ENCODE measurements around the gene PNPLA1. TPM values are rescaled to one million over a fixed set of nuclear protein-coding genes. Genes with fewer than 3 reads are reported as not detected.

PNPLA1 gene
- total RNA-seq, 1 donor from 2014 or later = not detected

DNA sequence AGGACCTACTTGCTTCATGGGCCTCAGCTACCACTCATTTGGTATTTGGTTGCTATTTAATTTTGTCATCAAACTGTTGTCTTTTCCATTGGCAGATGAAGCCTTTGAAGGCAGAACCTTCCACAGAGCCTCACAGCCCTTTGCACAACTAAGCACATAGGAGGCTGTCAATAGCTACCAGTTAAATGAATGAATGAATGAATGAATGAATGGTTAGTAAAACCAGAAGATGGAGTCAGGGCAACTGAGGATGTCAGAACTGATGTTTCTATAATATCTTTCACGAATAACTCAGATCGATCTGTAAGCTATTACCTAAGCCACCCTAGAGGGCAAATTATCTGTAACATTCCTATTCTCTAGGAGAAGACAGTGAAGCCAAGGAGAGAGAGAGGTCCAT lies 47.8 kb downstream of the PNPLA1 start:
- Histone ChIP-seq H3K27ac (replicated peaks) (no peak overlapping the region), H3K36me3 (no peaks in the 10 kb centered on the region), H3K4me1 (no peaks in the 10 kb centered on the region), H3K4me3 (no peak overlapping the region), H3K9me3 (replicated peaks) (no peaks in the 10 kb centered on the region), H3K27me3 (ENCODE audit: low read depth) (peaks cover 61% of the 10 kb centered on the region)
- TF ChIP-seq, protein P1, sequence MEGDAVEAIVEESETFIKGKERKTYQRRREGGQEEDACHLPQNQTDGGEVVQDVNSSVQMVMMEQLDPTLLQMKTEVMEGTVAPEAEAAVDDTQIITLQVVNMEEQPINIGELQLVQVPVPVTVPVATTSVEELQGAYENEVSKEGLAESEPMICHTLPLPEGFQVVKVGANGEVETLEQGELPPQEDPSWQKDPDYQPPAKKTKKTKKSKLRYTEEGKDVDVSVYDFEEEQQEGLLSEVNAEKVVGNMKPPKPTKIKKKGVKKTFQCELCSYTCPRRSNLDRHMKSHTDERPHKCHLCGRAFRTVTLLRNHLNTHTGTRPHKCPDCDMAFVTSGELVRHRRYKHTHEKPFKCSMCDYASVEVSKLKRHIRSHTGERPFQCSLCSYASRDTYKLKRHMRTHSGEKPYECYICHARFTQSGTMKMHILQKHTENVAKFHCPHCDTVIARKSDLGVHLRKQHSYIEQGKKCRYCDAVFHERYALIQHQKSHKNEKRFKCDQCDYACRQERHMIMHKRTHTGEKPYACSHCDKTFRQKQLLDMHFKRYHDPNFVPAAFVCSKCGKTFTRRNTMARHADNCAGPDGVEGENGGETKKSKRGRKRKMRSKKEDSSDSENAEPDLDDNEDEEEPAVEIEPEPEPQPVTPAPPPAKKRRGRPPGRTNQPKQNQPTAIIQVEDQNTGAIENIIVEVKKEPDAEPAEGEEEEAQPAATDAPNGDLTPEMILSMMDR (IDR thresholded peaks at IDR 0.05; ENCODE audit: borderline replicate concordance) = no peak
- no peak for DNase-seq
- intact Hi-C loops (cut with micrococcal nuclease) = no loop called here

DNA sequence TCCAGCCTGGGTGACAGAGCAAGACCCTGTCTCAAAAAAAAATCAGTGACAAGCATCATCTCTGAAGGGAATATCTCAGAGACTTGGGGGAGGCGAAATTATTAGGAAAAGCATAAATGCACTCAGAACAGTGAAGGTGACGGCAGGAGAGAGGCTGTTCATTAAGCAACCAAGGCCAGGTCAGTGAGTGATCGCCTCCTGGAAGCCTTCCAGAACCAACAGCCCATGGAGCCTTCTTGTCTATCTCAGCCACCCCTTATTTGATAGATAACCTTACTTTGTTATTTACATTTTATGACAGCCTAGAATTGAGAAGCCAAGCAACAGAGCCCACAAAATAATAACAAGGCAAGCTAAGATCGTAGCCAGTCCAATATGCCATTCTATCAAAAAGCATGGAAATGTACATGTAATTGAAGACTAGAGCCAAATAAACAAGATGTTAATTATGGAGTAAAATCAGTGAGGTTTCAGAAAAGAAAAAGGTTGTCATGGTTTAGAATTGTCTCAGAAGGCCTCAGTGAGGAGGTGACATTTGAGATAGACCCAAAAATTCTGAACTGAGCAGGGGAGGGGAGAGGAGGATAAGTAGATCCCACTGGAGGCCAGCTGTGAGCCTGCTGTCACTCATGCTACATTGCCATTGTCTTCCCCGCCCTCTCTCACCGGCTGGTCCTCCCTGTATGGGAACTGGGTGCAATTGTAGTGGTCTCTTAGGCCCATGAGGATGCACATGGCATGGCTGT lies 49.0 kb downstream of the PNPLA1 start:
- intact Hi-C loops (cut with micrococcal nuclease) = no loop called here
- DNase-seq = no peak
- H3K27me3 ChIP-seq (ENCODE audit: low read depth) = peaks cover 72% of the 10 kb centered on the region
- TF ChIP-seq, protein P1 (IDR thresholded peaks at IDR 0.05; ENCODE audit: borderline replicate concordance) = no peak
- H3K4me3 ChIP-seq = no peak overlapping the region
- H3K9me3 ChIP-seq (replicated peaks) = no peaks in the 10 kb centered on the region
- H3K4me1 ChIP-seq = no peaks in the 10 kb centered on the region
- no peaks in the 10 kb centered on the region for H3K36me3 ChIP-seq
- H3K27ac ChIP-seq (replicated peaks) = no peak overlapping the region

DNA sequence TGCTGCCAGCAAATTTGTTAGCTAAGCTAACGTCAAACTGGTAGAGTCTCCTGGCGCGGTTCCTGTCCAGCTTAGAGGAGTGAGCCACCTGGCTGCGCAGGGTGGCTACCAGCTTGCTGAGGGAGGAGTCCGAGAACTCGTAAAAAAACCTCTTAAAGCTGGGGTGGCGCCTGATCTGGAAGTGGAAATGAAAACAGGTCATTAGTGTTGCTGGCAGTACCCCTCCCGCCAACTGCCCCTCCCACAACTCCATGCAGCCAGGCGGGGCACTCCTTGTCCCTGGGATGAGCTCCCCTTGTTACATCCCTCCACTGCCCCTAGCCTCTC lies 49.5 kb downstream of the PNPLA1 start:
- H3K36me3 ChIP-seq = no peaks in the 10 kb centered on the region
- DNase-seq = no peak
- H3K27me3 ChIP-seq (ENCODE audit: low read depth) = peaks cover 75% of the 10 kb centered on the region
- no peaks in the 10 kb centered on the region for H3K9me3 ChIP-seq (replicated peaks)
- no peaks in the 10 kb centered on the region for H3K4me1 ChIP-seq
- no peak overlapping the region for H3K4me3 ChIP-seq
- TF ChIP-seq, protein P1 (IDR thresholded peaks at IDR 0.05; ENCODE audit: borderline replicate concordance) = no peak
- H3K27ac ChIP-seq (replicated peaks) = no peak overlapping the region
- intact Hi-C loops (cut with micrococcal nuclease) = no loop called here

DNA sequence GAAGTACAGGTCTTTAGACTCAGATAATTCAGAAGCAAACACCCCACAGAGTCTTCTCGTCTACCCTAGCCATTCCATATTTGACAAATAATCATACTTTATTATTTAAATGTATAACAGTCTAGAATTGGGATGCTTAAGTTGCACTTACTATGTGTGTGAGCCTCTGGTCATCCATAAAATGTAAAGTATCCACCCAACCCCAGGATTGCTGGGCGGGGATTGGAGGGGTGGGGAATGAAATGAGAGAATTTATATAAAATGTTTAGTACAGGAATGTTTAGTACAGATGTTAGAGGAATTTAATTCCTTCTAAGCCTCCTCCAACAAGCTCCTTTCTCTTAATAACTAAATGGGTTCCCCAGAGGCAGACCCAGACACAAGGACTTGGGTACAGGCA lies 50.0 kb downstream of the PNPLA1 start:
- Histone ChIP-seq H3K4me1 (no peaks in the 10 kb centered on the region), H3K27me3 (ENCODE audit: low read depth) (peaks cover 73% of the 10 kb centered on the region), H3K27ac (replicated peaks) (no peak overlapping the region), H3K9me3 (replicated peaks) (no peaks in the 10 kb centered on the region), H3K36me3 (no peaks in the 10 kb centered on the region), H3K4me3 (no peak overlapping the region)
- DNase-seq = no peak
- intact Hi-C loops (cut with micrococcal nuclease) = no loop called here
- TF ChIP-seq, protein P1 (IDR thresholded peaks at IDR 0.05; ENCODE audit: borderline replicate concordance) = no peak

DNA sequence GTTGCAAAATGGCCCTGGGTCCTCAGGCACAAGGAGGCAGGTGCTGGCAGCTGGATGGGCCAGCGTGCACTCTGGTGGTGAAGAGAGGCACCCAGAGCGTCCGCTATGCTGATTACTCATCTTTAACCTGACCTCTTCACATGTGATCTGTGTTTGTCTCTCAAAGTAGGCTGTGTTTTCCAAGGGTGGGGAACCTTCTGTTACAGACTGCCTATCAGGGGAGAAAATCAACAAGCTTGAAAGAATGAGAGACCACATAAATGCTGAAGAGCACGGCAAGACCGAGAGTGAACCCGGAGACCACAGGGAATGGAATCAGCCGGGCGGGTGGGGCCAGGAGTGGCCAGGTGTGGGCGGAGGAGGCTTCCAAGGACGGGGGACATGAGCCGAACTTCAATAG lies 50.6 kb downstream of the PNPLA1 start:
- H3K36me3 ChIP-seq = no peaks in the 10 kb centered on the region
- H3K27ac ChIP-seq (replicated peaks) = no peak overlapping the region
- no peaks in the 10 kb centered on the region for H3K4me1 ChIP-seq
- no peaks in the 10 kb centered on the region for H3K9me3 ChIP-seq (replicated peaks)
- no peak overlapping the region for H3K4me3 ChIP-seq
- peaks cover 78% of the 10 kb centered on the region for H3K27me3 ChIP-seq (ENCODE audit: low read depth)
- DNase-seq = no peak
- TF ChIP-seq, protein P1 (IDR thresholded peaks at IDR 0.05; ENCODE audit: borderline replicate concordance) = no peak
- intact Hi-C loops (cut with micrococcal nuclease) = no loop called here
